PC-9 (cell line): ENCODE results near the gene SERPINF2. TPM values are rescaled to one million over a fixed set of nuclear protein-coding genes. Genes with fewer than 3 reads are reported as not detected.
"Not testable (repeated sequence)": the region's sequence is repeated elsewhere in the genome, so short reads cannot be mapped to it uniquely, and the experiment has no call there.

ENCODE experiments used
- BruUV-seq: library from RNA; stranded (reverse); fragments of 400-500 nt; replicated peaks from 2 replicates; lab custom pipeline; 2021; lab: Mats Ljungman, UMichigan
- CTCF ChIA-PET: fragments of 300-600 bp; sonication (Branson Sonifier 250); formaldehyde crosslinking; loops from one replicate; lab custom pipeline; 2022; ENCODE audit warnings: antibody characterized with exemption; lab: Charles Lee
- POLR2A ChIA-PET: fragments of 300-600 bp; sonication (Branson Sonifier 250); formaldehyde crosslinking; loops from one replicate; lab custom pipeline; 2022; ENCODE audit warnings: antibody characterized with exemption; ENCODE audit not compliant: unreplicated experiment; lab: Charles Lee
- DNase-seq, 2 experiments: peaks; one replicate each; pipeline versions ENCODE4 v3.0.0 to v3.0.0-alpha.2; 2015 to 2022; ENCODE audit warnings: mixed read lengths in 1 of 2
- H2AFZ ChIP-seq: fragments of 200-600 bp; sonication (generic); 2 replicates; pipeline ENCODE4 v1.8.1; 2017; ENCODE audit warnings: antibody characterized with exemption
- H3F3A ChIP-seq: fragments of 200-600 bp; sonication (generic); 2 replicates; pipeline ENCODE4 v1.8.1; 2017; ENCODE audit warnings: antibody characterized with exemption, mild to moderate bottlenecking, low read depth; ENCODE audit not compliant: insufficient read depth
- H3K27ac ChIP-seq: fragments of 200-600 bp; sonication (generic); 2 replicates; pipeline ENCODE4 v1.6.1; 2016; ENCODE audit warnings: mixed run types
- H3K27me3 ChIP-seq: fragments of 200-600 bp; sonication (generic); 2 replicates; pipeline ENCODE4 v1.6.1; 2016; ENCODE audit warnings: low read depth, mixed run types; ENCODE audit not compliant: insufficient read depth
- H3K36me3 ChIP-seq: fragments of 200-600 bp; sonication (generic); 2 replicates; pipeline ENCODE4 v1.6.1; 2016; ENCODE audit warnings: low read depth, mixed run types
- H3K4me1 ChIP-seq: fragments of 200-600 bp; sonication (generic); replicated peaks from 2 replicates; pipeline ENCODE4 v1.6.1; 2016; ENCODE audit warnings: mixed run types; ENCODE audit not compliant: insufficient read depth
- H3K4me2 ChIP-seq: fragments of 200-600 bp; sonication (generic); 2 replicates; pipeline ENCODE4 v1.6.1; 2017; ENCODE audit warnings: mixed run types
- H3K4me3 ChIP-seq: fragments of 200-600 bp; sonication (generic); 2 replicates; pipeline ENCODE4 v1.6.1; 2016; ENCODE audit warnings: mixed run types
- H3K79me2 ChIP-seq: fragments of 200-600 bp; sonication (generic); 2 replicates; pipeline ENCODE4 v1.6.1; 2017; ENCODE audit warnings: low read depth, mixed run types
- H3K9me2 ChIP-seq: fragments of 200-600 bp; sonication (generic); 2 replicates; pipeline ENCODE4 v1.8.1; 2017; ENCODE audit warnings: mild to moderate bottlenecking; ENCODE audit not compliant: insufficient read depth
- H3K9me3 ChIP-seq: fragments of 200-600 bp; sonication (generic); 2 replicates; pipeline ENCODE4 v1.8.1; 2016; ENCODE audit warnings: low read depth; ENCODE audit not compliant: insufficient read depth
- H4K20me1 ChIP-seq: fragments of 200-600 bp; sonication (generic); 2 replicates; pipeline ENCODE4 v1.8.1; 2017; ENCODE audit not compliant: insufficient read depth
- EZH2 ChIP-seq: fragments of 200-600 bp; sonication (generic); IDR thresholded peaks from 2 replicates; pipeline ENCODE4 v1.8.0; 2017; ENCODE audit warnings: antibody characterized with exemption, low read depth
- intact Hi-C: fragments of 100-400 bp; cut with micrococcal nuclease; formaldehyde crosslinking; loops from one replicate; pipeline ENCODE4 v1.10.0; 2022; ENCODE audit not compliant: unreplicated experiment
- total RNA-seq: library from RNA; stranded (reverse); gene quantifications from 2 replicates; pipeline ENCODE4 v1.2.3, GENCODE V29; 2021
- TF ChIP-seq, protein P1 (sequence below): fragments of 200-600 bp; sonication (generic); conservative IDR thresholded peaks from 2 replicates; pipeline ENCODE4 v1.6.1; 2017; ENCODE audit warnings: mixed run types, antibody characterized with exemption, mild to moderate bottlenecking, moderate library complexity

SERPINF2 gene
- total RNA-seq, 1 experiment from 2014 or later = 9.5 TPM

DNA sequence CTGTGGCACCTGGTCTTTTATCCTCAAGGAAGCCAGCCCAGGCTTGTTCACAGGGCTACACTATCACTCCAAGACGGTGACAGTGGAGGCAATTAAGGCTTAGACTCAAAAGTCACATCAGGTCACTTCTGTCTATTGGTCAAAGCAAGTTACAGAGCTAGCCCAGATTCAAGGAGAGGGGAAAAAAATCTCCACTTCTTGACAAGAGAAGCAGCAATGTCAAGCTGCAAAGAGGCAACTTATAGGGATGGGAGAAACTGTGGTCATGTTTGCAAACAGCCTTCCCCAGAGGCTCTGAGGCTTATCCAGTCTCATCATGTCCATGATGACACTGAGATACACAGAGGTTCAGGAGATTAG, 50.8 kb downstream of the SERPINF2 start:
- peaks cover 18% of the 10 kb centered on the region; the same call in 1 of the 2 replicates for H3F3A ChIP-seq
- peaks cover 3% of the 10 kb centered on the region; the same call in 1 of the 2 replicates for H4K20me1 ChIP-seq
- TF ChIP-seq EZH2 = no peak
- TF ChIP-seq, protein P1, sequence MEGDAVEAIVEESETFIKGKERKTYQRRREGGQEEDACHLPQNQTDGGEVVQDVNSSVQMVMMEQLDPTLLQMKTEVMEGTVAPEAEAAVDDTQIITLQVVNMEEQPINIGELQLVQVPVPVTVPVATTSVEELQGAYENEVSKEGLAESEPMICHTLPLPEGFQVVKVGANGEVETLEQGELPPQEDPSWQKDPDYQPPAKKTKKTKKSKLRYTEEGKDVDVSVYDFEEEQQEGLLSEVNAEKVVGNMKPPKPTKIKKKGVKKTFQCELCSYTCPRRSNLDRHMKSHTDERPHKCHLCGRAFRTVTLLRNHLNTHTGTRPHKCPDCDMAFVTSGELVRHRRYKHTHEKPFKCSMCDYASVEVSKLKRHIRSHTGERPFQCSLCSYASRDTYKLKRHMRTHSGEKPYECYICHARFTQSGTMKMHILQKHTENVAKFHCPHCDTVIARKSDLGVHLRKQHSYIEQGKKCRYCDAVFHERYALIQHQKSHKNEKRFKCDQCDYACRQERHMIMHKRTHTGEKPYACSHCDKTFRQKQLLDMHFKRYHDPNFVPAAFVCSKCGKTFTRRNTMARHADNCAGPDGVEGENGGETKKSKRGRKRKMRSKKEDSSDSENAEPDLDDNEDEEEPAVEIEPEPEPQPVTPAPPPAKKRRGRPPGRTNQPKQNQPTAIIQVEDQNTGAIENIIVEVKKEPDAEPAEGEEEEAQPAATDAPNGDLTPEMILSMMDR = no peak
- no peak for DNase-seq
- H3K4me3 ChIP-seq = no peak overlapping the region
- CTCF ChIA-PET = interaction anchor here (0.7 kb wide), 1 partner anchor 278 kb away, joined by 7 read pairs; no protein-coding TSS in a partner anchor
- BruUV-seq = no TSS peak
- no peaks in the 10 kb centered on the region for H3K9me3 ChIP-seq
- intact Hi-C loops = no loop called here
- no peak overlapping the region for H3K4me2 ChIP-seq
- peaks cover 3% of the 10 kb centered on the region; the same call in 1 of the 2 replicates for H3K79me2 ChIP-seq
- H3K36me3 ChIP-seq = 0 out of 2 replicates have a peak, but pooled peaks cover 3% of the 10 kb centered on the region
- no peaks in the 10 kb centered on the region for H3K9me2 ChIP-seq
- H2AFZ ChIP-seq = no peak overlapping the region
- POLR2A ChIA-PET = interaction anchor here (0.6 kb wide), 2 partner anchors 73 to 241 kb away, joined by 5 to 9 read pairs; no protein-coding TSS in a partner anchor
- no peaks in the 10 kb centered on the region for H3K4me1 ChIP-seq
- H3K27me3 ChIP-seq = no peaks in the 10 kb centered on the region
- no peak overlapping the region for H3K27ac ChIP-seq

DNA sequence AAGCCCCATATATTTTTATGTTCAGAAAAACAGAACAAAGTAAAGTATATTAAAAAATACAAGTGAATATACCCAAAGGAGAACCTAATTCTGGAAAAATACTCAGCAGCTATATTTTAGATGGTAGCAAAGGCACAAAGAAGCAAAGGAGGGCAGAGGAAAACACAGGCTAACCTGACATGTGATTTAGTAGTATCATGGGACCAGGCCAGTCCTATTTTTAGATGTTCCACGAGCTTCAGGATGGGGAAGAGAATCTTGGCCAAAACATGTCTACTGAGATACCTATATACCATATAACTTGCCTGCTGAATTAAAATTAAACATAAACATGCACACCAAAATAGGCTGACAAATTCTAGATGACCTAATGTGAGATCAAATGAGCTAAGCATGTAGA, 54.1 kb downstream of the SERPINF2 start:
- Histone ChIP-seq H3K4me1 (no peaks in the 10 kb centered on the region), H3K9me2 (no peaks in the 10 kb centered on the region), H4K20me1 (peaks cover 7% of the 10 kb centered on the region; the same call in 1 of the 2 replicates), H3K79me2 (no peaks in the 10 kb centered on the region; the same call in 1 of the 2 replicates), H3K9me3 (no peaks in the 10 kb centered on the region), H3K4me2 (no peak overlapping the region), H3K27ac (no peak overlapping the region), H2AFZ (no peak overlapping the region), H3K36me3 (0 out of 2 replicates have a peak, but pooled peaks cover 4% of the 10 kb centered on the region), H3K4me3 (no peak overlapping the region), H3K27me3 (no peaks in the 10 kb centered on the region), H3F3A (peaks cover 15% of the 10 kb centered on the region; the same call in 1 of the 2 replicates)
- no TSS peak for BruUV-seq
- TF ChIP-seq EZH2 = no peak
- TF ChIP-seq, protein P1 = no peak
- ChIA-PET POLR2A (no interaction called here), CTCF (interaction anchor here (0.6 kb wide), 1 partner anchor 224 kb away, joined by 14 read pairs; no protein-coding TSS in a partner anchor)
- DNase-seq = no peak
- intact Hi-C loops = no loop called here

DNA sequence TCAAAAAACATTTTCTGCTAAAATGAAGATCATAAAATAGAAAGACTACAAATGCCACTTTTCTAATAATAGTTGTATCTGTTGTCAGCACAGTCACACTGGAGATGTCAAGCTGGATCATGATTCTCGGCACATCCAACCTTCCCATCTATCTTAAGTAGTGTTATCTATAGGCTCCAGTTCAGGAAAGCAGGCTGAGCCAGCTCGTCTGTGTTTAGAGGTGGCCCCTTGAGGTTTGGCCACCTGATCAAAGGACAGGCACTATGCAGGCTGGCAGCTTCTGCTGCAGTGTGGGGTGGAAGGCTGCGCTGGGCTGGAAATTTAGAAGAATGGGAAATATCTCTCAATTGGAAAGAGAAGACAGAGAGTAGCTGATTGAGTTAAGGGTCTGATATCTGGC, 54.7 kb downstream of the SERPINF2 start:
- H3K27ac ChIP-seq = no peak overlapping the region

DNA sequence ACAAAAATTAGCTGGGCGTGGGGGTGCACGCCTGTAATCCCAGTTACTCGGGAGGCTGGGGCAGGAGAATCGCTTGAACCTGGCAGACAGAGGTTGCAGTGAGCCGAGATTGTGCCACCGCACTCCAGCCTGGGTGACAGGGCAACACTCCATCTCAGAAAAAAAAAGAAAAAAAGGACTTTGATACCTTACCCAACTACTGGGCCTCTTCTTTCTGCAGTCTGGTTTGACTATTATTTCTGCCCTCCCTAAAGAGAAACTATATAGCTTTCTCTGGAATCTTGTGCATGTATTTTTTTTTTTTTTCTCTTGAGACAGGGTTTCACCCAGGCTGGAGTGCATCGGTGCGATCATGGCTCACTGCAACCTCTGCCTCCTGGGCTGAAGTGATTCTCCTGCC, 55.2 kb downstream of the SERPINF2 start:
- POLR2A ChIA-PET, H3K4me2 ChIP-seq, intact Hi-C loops, H3K4me1 ChIP-seq, H3K27ac ChIP-seq, H4K20me1 ChIP-seq, H3K79me2 ChIP-seq, H3K9me3 ChIP-seq, H2AFZ ChIP-seq, H3K9me2 ChIP-seq, H3K4me3 ChIP-seq, DNase-seq, H3K36me3 ChIP-seq, BruUV-seq, H3K27me3 ChIP-seq: not testable (repeated sequence)
- CTCF ChIA-PET = interaction anchor here (0.6 kb wide), 1 partner anchor 18 kb away, joined by 4 read pairs; no protein-coding TSS in a partner anchor
- peaks cover 15% of the 10 kb centered on the region; the same call in 1 of the 2 replicates for H3F3A ChIP-seq

More for the DNA sequence above, 54.7 kb downstream of the SERPINF2 start:
- ChIA-PET POLR2A (no interaction called here), CTCF (interaction anchor here (0.6 kb wide), 1 partner anchor 18 kb away, joined by 4 read pairs; no protein-coding TSS in a partner anchor)
- H3K9me2 ChIP-seq = no peaks in the 10 kb centered on the region
- intact Hi-C loops = no loop called here
- no peaks in the 10 kb centered on the region; the same call in 1 of the 2 replicates for H3K79me2 ChIP-seq
- H3K4me2 ChIP-seq = no peak overlapping the region
- no peak for TF ChIP-seq EZH2
- TF ChIP-seq, protein P1 = no peak
- no TSS peak for BruUV-seq
- 0 out of 2 replicates have a peak, but pooled peaks cover 4% of the 10 kb centered on the region for H3K36me3 ChIP-seq
- peaks cover 7% of the 10 kb centered on the region; the same call in 1 of the 2 replicates for H4K20me1 ChIP-seq
- H3F3A ChIP-seq = peaks cover 15% of the 10 kb centered on the region; the same call in 1 of the 2 replicates
- H3K27me3 ChIP-seq = no peaks in the 10 kb centered on the region
- H3K9me3 ChIP-seq = no peaks in the 10 kb centered on the region
- DNase-seq = no peak
- H3K4me1 ChIP-seq = no peaks in the 10 kb centered on the region
- H2AFZ ChIP-seq = no peak overlapping the region
- no peak overlapping the region for H3K4me3 ChIP-seq
